Stimulated activated CD8-positive, alpha-beta memory T cell treated with anti-CD3 and anti-CD28 coated beads, Interleukin-12 subunit alpha, Interleukin-12 subunit beta, amount 100 ng/mL, for 1 hour (primary cell): Measurements from ENCODE around the gene DIP2B.

ENCODE experiments used
- DNase-seq: peaks from one replicate; pipeline ENCODE4 v3.0.0-alpha.2; 2020; ENCODE audit warnings: low read depth

Gene DIP2B

GRCh38 chr12:50638482-50638880 is 133.7 kb downstream of the DIP2B start:
- DNase-seq: no peak

DNA sequence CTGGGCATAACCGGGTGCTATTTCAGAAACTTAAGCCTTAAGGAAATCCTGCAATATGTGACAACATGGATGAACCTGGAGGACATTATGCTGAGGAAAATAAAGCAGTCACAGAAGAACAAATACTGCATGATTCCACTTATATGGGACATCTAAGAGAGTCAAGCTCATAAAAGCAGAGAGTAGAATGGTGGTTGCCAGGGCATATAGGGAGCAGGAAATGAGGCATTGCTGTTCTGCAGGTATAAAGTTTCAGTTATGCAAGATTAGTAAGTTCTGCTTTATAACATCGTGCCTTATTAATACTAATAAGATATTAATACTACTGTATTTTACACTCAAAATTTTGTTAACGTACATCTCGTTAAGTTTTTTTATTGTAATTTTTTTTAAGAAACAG is 134.9 kb downstream of the DIP2B start:
- no peak for DNase-seq

DNA sequence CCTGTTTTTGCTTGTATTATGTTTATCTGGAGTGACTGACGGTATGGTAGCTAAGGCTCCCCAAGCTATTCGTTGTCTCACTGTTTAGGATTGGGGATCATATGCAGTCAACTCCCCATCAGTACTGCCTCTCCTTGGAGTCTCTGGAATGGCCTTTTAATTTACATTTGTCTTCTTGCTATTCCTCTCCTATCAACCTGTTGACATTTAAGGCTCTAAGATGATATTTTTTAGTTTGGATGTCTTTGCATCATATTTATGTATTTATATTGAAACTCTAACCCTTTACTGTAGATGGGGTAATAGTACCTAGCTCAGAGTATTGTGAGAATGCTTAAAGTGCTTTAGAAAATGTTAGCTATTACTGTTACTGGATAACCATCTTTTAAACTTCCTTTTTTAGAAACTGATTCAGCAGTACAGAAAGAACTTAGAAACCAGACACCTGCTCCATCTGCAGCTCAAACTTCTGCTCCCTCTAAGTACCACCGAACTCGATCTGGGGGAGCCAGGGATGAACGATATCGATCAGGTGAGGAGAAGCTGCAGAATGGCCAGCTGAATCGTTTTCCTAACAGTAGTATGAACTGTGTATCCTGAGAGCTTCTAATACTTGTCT is 135.6 kb downstream of the DIP2B start:
- no peak for DNase-seq

- no peak for DNase-seq
Observed at GRCh38 chr12:50641566-50641965, 136.8 kb downstream of the DIP2B start.

GRCh38 chr12:50642035-50642451 is 137.3 kb downstream of the DIP2B start:
- DNase-seq: no peak

DNA sequence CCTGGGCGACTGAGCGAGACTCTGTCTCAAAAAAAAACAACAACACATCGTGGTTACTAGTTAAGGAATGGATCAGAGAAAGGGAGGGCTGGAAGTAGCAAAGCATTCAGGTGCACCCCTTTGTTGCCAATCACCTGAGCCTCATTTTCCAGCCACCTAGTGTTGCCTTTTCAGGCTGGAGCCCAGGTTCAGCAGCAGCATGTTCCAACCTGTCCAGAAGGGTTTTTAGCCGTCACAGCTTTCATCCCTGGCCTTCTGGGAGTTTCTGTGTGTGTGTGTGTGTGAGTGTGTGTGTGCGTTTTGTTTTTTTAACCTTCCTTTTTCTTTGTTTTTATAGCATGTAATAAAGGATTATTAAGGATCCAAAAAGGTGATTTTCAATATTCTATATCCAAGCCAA is 138.0 kb downstream of the DIP2B start:
- DNase-seq: no peak

DNA sequence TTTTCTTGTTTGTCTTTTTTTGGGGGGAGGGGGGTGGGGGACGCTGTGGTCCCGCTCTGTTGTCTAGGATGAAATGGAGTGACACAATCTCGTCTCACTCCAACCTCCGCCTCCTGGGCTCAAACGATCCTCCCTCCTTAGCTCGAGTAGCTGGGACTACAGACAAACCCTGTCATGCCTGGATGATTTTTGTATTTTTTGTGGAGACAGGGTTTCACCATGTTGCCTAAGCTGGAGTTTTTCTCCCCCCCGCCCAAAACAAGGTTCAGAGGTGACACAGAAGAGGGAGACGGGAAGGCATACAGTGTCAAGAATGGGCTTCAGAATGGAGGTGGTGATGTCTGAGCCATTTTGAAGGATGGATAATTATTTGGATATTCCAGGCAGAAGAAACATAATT is 142.2 kb downstream of the DIP2B start:
- no peak for DNase-seq

DNA sequence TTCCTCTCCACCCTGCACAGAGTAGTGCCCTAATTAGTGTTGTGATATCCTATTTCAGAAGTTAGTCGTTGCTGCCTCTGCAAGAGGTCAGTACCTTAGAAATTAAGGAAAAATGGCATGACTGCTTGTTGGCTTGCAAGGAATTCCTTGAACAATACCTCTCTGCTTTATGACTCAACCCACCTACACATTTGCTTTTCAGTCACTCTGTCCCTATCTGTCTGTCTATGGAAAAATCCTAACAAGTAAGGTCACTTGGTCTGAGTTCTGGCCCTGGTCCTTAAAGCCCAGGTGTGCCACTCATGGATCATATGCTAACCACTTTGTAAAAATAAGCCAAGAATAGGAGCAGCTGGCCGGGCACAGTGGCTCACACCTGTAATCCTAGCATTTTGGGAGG is 142.7 kb downstream of the DIP2B start:
- DNase-seq: no peak

GRCh38 chr12:50650285-50650684 is 145.5 kb downstream of the DIP2B start:
- no peak for DNase-seq

DNA sequence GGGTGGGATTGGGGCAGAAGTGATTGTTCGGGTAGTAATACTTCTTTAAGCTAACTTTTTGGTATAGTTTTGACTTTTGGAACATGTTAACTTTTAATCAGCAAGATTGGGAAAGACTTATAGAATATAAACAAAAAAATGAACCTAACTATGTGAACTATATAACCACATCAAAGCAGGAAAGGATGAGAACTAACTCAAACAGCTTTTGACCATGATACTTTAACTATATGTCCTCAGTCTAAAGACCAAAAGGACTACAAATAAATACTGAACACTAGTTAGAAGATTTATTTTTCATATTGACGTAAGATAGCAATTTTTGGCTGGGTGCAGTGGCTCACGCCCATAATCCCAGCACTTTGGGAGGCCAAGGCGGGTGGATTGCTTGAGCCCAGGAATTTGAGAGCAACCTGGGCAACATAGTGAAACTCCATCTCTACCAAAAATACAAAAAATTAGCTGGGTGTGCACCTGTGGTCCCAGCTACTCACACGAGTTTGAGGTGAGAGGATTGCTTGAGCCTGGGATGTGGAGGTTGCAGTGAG is 150.7 kb downstream of the DIP2B start:
- no peak for DNase-seq

DNA sequence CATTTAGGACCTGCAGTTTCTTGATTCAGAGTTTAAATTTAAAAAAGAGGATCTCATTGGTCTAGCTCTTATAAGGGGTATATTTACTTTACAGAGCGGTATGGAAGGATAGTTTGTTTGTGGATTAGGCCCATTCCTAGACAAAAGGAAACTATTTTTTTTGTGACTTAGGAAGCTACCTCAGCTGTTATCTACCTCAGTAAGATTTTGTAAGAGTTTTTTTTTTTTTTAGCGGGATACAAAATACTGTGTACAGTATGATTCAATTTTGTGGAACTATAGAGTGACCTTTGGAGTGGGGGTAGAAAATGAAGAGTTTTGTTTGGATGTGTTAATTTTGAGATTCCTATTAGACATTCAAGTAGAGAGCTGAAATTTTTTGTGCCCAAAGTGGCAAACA is 154.5 kb downstream of the DIP2B start:
- DNase-seq: no peak

GRCh38 chr12:50659690-50660424 is 155.1 kb downstream of the DIP2B start:
- DNase-seq: no peak

DNA sequence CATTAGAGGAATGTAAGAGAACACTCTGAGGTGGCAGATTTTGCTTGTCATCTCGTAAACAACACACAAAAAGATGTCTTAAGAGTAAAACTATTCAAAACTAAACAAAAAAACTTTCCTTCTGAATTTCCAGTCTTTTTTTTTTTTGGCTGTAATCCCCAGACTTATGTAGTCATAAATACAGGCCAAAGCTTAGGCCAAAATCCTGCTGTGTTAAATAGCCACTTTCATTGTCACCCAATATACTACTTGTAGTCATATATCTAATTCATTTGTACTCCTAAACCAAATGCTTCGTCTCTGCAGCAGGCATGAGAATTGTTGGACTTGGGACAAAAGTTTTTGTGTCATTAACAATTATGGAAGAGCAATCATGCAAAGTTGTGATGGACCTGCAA is 155.6 kb downstream of the DIP2B start:
- no peak for DNase-seq

GRCh38 chr12:50661300-50662115 is 156.7 kb downstream of the DIP2B start:
- DNase-seq: no peak

DNA sequence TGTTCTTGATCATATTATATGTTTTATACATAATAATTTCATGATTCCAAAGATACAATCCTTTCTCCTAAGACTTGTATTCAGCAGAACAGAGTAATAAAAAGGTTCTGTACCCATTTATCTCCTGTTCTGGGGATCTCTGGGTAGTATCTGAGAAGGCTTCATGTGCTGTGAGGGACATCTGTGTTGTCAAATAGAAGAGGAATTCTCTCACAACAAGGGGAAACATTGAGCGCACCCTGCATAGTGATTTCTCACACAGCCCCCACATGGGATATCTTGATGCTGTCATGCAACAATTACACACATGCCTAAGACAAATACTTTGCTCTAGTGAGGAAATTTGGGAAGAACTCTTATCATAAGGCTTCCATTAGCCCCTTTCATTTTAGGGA is 157.3 kb downstream of the DIP2B start:
- no peak for DNase-seq

DNA sequence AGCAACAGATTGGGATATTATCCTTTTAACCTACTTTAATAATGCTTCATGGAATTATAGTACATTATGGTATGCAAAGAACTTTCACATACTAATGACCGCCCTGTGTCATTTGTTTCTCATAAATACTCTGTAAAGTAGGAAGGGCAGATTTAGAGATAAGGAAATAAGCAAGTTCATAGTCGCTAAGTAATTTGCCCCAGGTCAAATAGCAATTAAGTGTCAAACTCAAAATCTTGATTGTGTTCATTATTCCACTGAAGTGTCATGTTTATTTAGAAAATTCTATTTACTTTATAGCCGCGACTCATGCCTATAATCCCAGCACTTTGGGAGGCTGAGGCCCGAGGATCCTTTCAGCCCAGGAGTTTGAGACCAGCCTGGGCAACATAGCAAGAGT is 160.4 kb downstream of the DIP2B start:
- no peak for DNase-seq

DNA sequence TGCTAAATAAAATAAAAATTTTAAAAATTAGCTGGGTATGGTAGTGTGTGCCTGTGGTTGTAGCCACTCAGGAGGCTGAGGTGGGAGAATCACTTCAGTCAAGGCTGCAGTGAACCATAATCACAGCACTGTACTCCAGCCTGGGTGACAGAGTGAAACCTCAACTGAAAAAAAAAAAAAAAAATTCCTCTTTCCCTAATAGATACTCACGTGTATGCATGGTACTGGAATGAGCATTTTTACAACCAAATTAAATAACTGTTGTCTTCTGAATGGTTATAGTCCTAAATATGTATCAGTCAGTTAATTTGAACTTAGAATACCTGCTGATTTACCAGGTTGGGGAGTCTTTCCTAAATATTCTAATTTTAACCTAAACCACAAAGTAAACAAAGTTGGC is 160.8 kb downstream of the DIP2B start:
- DNase-seq: no peak

- no peak for DNase-seq
Observed at GRCh38 chr12:50666023-50666422, 161.2 kb downstream of the DIP2B start.

GRCh38 chr12:50672158-50672557 is 167.4 kb downstream of the DIP2B start:
- no peak for DNase-seq

DNA sequence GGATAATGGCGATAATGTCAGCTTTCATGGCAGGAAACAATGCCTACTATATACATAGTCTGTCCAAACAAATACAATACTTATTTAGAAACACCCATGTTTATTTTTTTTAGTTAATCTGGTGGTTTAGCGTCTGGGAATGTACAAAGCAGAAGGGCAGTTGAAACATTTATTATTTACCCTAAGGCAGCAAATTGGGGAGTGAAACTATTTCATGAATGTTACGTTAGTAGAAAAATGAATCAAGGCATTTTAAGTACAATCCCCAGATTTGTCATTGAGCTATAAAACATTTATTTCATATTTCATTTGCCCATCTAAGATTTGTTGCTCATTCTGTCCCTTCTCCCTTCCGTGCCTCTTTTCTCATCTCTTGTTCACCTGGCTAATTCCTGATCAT is 172.0 kb downstream of the DIP2B start:
- DNase-seq: no peak

GRCh38 chr12:50677858-50678257 is 173.1 kb downstream of the DIP2B start:
- DNase-seq: no peak

GRCh38 chr12:50678650-50679365 is 174.0 kb downstream of the DIP2B start:
- DNase-seq: no peak
